OCI-LY3 (cell line): Measurements from ENCODE around the gene TMEM176A.

ENCODE experiments used
- EZH2phosphoT487 ChIP-seq: fragments of 200-600 bp; shearing (Covaris generic); IDR thresholded peaks from 2 replicates; pipeline ENCODE4 v1.6.1; 2018; ENCODE audit warnings: antibody characterized with exemption, mixed run types, low read depth
- TF ChIP-seq, protein P1 (sequence below): fragments of 200-600, 300-600 bp; sonication (generic); IDR thresholded peaks from 2 replicates; pipeline ENCODE4 v1.5.1; 2014; ENCODE audit warnings: antibody characterized with exemption, low read length, low read depth

DNA sequence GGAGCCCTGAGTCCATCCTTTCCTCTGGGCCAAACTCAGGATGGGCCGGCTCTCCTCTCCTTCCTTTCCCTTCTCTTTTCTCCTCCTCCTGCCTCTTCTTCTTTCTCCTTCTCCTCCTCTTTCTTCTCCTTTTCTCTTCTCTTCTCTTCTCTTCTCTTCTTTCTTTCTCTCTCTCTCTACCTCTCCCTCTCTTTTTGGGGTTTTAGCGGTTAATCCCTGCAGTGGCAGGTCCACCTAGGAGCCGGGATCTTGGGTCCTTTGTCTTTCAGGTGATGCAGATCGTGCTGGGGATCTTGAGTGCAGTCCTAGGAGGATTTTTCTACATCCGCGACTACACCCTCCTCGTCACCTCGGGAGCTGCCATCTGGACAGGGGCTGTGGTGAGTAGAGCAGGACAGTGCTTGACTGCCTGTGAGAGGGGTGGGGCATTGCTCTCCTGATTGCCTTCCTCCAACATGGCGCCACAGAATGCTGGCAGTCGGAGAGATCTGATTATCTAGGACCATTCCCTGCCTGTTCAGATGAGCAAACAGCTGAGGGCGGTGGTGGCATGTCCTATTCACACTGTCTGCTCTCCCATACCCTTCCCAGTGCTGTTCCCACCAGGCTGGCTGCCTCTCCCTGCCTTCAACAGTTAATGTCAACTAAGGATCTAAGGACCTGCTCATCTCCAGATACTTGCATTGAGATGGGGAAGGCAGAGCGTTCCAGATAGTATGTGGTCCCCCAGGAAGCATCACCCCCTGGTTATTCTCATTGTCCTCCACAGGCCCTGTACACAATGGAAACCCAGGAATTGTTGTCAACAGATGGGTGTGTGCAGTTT, 1.6 kb downstream of the TMEM176A start:
- TF ChIP-seq, protein P1, sequence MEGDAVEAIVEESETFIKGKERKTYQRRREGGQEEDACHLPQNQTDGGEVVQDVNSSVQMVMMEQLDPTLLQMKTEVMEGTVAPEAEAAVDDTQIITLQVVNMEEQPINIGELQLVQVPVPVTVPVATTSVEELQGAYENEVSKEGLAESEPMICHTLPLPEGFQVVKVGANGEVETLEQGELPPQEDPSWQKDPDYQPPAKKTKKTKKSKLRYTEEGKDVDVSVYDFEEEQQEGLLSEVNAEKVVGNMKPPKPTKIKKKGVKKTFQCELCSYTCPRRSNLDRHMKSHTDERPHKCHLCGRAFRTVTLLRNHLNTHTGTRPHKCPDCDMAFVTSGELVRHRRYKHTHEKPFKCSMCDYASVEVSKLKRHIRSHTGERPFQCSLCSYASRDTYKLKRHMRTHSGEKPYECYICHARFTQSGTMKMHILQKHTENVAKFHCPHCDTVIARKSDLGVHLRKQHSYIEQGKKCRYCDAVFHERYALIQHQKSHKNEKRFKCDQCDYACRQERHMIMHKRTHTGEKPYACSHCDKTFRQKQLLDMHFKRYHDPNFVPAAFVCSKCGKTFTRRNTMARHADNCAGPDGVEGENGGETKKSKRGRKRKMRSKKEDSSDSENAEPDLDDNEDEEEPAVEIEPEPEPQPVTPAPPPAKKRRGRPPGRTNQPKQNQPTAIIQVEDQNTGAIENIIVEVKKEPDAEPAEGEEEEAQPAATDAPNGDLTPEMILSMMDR, result no peak
- no peak for TF ChIP-seq EZH2phosphoT487
